Measurements from ENCODE around the gene ATG9B. TPM values are rescaled to one million over a fixed set of nuclear protein-coding genes. Genes with fewer than 3 reads are reported as not detected.

The ATG9B gene
- total and polyA plus RNA-seq, 9 of the 15 experiments (the other 6 are each of a cell fraction or from before 2014, with no cell fraction given) = 0.29 to 8.0 (median 2.1) TPM

GRCh38 chr7:151060113-151060415 is 35.8 kb upstream of the ATG9B start (continued):
- TF ChIP-seq, protein P1, sequence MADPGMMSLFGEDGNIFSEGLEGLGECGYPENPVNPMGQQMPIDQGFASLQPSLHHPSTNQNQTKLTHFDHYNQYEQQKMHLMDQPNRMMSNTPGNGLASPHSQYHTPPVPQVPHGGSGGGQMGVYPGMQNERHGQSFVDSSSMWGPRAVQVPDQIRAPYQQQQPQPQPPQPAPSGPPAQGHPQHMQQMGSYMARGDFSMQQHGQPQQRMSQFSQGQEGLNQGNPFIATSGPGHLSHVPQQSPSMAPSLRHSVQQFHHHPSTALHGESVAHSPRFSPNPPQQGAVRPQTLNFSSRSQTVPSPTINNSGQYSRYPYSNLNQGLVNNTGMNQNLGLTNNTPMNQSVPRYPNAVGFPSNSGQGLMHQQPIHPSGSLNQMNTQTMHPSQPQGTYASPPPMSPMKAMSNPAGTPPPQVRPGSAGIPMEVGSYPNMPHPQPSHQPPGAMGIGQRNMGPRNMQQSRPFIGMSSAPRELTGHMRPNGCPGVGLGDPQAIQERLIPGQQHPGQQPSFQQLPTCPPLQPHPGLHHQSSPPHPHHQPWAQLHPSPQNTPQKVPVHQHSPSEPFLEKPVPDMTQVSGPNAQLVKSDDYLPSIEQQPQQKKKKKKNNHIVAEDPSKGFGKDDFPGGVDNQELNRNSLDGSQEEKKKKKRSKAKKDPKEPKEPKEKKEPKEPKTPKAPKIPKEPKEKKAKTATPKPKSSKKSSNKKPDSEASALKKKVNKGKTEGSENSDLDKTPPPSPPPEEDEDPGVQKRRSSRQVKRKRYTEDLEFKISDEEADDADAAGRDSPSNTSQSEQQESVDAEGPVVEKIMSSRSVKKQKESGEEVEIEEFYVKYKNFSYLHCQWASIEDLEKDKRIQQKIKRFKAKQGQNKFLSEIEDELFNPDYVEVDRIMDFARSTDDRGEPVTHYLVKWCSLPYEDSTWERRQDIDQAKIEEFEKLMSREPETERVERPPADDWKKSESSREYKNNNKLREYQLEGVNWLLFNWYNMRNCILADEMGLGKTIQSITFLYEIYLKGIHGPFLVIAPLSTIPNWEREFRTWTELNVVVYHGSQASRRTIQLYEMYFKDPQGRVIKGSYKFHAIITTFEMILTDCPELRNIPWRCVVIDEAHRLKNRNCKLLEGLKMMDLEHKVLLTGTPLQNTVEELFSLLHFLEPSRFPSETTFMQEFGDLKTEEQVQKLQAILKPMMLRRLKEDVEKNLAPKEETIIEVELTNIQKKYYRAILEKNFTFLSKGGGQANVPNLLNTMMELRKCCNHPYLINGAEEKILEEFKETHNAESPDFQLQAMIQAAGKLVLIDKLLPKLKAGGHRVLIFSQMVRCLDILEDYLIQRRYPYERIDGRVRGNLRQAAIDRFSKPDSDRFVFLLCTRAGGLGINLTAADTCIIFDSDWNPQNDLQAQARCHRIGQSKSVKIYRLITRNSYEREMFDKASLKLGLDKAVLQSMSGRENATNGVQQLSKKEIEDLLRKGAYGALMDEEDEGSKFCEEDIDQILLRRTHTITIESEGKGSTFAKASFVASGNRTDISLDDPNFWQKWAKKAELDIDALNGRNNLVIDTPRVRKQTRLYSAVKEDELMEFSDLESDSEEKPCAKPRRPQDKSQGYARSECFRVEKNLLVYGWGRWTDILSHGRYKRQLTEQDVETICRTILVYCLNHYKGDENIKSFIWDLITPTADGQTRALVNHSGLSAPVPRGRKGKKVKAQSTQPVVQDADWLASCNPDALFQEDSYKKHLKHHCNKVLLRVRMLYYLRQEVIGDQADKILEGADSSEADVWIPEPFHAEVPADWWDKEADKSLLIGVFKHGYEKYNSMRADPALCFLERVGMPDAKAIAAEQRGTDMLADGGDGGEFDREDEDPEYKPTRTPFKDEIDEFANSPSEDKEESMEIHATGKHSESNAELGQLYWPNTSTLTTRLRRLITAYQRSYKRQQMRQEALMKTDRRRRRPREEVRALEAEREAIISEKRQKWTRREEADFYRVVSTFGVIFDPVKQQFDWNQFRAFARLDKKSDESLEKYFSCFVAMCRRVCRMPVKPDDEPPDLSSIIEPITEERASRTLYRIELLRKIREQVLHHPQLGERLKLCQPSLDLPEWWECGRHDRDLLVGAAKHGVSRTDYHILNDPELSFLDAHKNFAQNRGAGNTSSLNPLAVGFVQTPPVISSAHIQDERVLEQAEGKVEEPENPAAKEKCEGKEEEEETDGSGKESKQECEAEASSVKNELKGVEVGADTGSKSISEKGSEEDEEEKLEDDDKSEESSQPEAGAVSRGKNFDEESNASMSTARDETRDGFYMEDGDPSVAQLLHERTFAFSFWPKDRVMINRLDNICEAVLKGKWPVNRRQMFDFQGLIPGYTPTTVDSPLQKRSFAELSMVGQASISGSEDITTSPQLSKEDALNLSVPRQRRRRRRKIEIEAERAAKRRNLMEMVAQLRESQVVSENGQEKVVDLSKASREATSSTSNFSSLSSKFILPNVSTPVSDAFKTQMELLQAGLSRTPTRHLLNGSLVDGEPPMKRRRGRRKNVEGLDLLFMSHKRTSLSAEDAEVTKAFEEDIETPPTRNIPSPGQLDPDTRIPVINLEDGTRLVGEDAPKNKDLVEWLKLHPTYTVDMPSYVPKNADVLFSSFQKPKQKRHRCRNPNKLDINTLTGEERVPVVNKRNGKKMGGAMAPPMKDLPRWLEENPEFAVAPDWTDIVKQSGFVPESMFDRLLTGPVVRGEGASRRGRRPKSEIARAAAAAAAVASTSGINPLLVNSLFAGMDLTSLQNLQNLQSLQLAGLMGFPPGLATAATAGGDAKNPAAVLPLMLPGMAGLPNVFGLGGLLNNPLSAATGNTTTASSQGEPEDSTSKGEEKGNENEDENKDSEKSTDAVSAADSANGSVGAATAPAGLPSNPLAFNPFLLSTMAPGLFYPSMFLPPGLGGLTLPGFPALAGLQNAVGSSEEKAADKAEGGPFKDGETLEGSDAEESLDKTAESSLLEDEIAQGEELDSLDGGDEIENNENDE (IDR thresholded peaks at IDR 0.05; ENCODE audit: low read depth, low read length) = no peak
- TF ChIP-seq, protein P2, sequence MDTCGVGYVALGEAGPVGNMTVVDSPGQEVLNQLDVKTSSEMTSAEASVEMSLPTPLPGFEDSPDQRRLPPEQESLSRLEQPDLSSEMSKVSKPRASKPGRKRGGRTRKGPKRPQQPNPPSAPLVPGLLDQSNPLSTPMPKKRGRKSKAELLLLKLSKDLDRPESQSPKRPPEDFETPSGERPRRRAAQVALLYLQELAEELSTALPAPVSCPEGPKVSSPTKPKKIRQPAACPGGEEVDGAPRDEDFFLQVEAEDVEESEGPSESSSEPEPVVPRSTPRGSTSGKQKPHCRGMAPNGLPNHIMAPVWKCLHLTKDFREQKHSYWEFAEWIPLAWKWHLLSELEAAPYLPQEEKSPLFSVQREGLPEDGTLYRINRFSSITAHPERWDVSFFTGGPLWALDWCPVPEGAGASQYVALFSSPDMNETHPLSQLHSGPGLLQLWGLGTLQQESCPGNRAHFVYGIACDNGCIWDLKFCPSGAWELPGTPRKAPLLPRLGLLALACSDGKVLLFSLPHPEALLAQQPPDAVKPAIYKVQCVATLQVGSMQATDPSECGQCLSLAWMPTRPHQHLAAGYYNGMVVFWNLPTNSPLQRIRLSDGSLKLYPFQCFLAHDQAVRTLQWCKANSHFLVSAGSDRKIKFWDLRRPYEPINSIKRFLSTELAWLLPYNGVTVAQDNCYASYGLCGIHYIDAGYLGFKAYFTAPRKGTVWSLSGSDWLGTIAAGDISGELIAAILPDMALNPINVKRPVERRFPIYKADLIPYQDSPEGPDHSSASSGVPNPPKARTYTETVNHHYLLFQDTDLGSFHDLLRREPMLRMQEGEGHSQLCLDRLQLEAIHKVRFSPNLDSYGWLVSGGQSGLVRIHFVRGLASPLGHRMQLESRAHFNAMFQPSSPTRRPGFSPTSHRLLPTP (IDR thresholded peaks at IDR 0.05; ENCODE audit: borderline replicate concordance, extremely low read depth, insufficient read length) = no peak
- TF ChIP-seq E2F3 (CRISPR knock-in tag; IDR thresholded peaks at IDR 0.05) (no peak), MYNN (IDR thresholded peaks at IDR 0.05) (no peak), MYNN (CRISPR knock-in tag; IDR thresholded peaks at IDR 0.05) (no peak), ZNF347 (CRISPR knock-in tag; IDR thresholded peaks at IDR 0.05; ENCODE audit: low read depth) (no peak), ETV6 (IDR thresholded peaks at IDR 0.05; ENCODE audit: borderline replicate concordance in 1 of 2, low read depth in 2 of 2, low read length in 1 of 2) (no peak), ETV6 (CRISPR knock-in tag; IDR thresholded peaks at IDR 0.05; ENCODE audit: borderline replicate concordance) (no peak), CBFA2T3 (IDR thresholded peaks at IDR 0.05) (no peak)
- TF ChIP-seq, protein P3, sequence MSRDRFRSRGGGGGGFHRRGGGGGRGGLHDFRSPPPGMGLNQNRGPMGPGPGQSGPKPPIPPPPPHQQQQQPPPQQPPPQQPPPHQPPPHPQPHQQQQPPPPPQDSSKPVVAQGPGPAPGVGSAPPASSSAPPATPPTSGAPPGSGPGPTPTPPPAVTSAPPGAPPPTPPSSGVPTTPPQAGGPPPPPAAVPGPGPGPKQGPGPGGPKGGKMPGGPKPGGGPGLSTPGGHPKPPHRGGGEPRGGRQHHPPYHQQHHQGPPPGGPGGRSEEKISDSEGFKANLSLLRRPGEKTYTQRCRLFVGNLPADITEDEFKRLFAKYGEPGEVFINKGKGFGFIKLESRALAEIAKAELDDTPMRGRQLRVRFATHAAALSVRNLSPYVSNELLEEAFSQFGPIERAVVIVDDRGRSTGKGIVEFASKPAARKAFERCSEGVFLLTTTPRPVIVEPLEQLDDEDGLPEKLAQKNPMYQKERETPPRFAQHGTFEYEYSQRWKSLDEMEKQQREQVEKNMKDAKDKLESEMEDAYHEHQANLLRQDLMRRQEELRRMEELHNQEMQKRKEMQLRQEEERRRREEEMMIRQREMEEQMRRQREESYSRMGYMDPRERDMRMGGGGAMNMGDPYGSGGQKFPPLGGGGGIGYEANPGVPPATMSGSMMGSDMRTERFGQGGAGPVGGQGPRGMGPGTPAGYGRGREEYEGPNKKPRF (IDR thresholded peaks at IDR 0.05; ENCODE audit: low read depth, low read length) = no peak
